Activated CD8-positive, alpha-beta T cell treated with anti-CD3 and anti-CD28 coated beads for 36 hours (primary cell): Measurements from ENCODE around the gene PROB1. TPM values are rescaled to one million over a fixed set of nuclear protein-coding genes. Genes with fewer than 3 reads are reported as not detected.

Experiments used
- ATAC-seq: fragments of 200-7000 bp; cut with Tn5 transposase; one replicate; pipeline ENCODE4 v1.10.0; 2021; ENCODE audit warnings: mild to moderate bottlenecking, moderate library complexity
- CTCF ChIA-PET: fragments of 350-600 bp; sonication (Branson Sonifier 250); formaldehyde crosslinking; loops from one replicate; lab custom pipeline; 2021; ENCODE audit warnings: antibody characterized with exemption; lab: Charles Lee
- POLR2A ChIA-PET: fragments of 350-600 bp; sonication (Branson Sonifier 250); formaldehyde crosslinking; loops from one replicate; lab custom pipeline; 2021; ENCODE audit warnings: antibody characterized with exemption; lab: Charles Lee
- DNase-seq: peaks from one replicate; pipeline ENCODE4 v3.0.0-alpha.2; 2020
- H3K27ac Mint-ChIP-seq: one replicate; pipeline ENCODE4 v1.8.0; 2021; ENCODE audit warnings: mild to moderate bottlenecking, mixed read lengths
- H3K27me3 Mint-ChIP-seq: one replicate; pipeline ENCODE4 v1.8.0; 2021; ENCODE audit warnings: mixed read lengths
- H3K36me3 Mint-ChIP-seq: one replicate; pipeline ENCODE4 v1.8.0; 2021; ENCODE audit warnings: low read depth, mixed read lengths
- H3K4me1 Mint-ChIP-seq: one replicate; pipeline ENCODE4 v1.8.0; 2021; ENCODE audit warnings: low read depth, mixed read lengths
- H3K4me3 Mint-ChIP-seq: one replicate; pipeline ENCODE4 v1.8.0; 2021; ENCODE audit warnings: mild to moderate bottlenecking, moderate library complexity, mixed read lengths
- H3K9me3 Mint-ChIP-seq: one replicate; pipeline ENCODE4 v1.8.0; 2021; ENCODE audit warnings: mixed read lengths
- intact Hi-C: fragments of 100-400 bp; cut with micrococcal nuclease; formaldehyde crosslinking; loops from one replicate; pipeline ENCODE4 v1.10.0; 2022
- total RNA-seq, 2 experiments: library from RNA; stranded (reverse); gene quantifications; one replicate each; pipeline ENCODE4 v1.2.3, GENCODE V29; 2021
- TF ChIP-seq, protein P1 (sequence below): fragments of 200-600 bp; IDR thresholded peaks from one replicate; pipeline ENCODE4 v1.8.0; 2022; ENCODE audit warnings: antibody characterized with exemption, mild to moderate bottlenecking

PROB1 gene
- total RNA-seq, 2 experiments from 2014 or later, result 3.9 to 4.1 TPM

DNA sequence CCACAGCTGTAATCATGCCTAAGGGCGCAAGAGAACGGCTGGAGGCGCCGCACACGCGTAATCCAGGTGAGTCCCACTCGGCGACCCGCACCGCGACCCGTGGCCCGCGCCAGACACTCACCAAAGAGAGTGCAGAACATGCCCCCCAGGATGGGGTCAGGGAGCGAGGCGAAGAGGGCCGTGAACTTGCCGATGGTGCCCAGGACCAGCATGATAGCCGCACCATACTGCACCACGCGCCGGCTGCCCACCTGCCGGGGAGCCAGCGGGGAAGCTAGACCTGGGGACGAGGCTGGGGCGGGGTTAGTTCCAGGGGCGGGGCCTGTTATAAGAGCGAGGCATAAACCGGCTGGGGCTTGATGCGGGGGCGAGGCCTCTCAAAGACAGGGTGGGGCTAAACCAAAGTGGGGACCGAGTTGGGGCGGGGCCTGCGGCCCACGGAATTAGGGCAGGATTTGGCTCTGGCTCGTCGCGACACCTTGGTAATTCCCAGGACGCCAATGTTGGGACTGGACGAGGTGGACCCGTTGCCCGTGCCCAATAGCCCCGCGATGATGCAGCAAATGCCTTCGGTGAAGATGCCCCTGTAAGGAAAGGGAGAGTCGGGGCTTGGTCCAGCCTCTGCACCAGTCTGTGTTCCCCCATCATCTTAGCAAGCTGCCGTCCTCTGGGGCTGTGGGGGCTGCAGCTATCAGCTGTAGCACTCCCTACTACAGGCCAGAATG, 16.6 kb downstream of the PROB1 start:
- ChIA-PET POLR2A (no interaction called here), CTCF (no interaction called here)
- TF ChIP-seq, protein P1, sequence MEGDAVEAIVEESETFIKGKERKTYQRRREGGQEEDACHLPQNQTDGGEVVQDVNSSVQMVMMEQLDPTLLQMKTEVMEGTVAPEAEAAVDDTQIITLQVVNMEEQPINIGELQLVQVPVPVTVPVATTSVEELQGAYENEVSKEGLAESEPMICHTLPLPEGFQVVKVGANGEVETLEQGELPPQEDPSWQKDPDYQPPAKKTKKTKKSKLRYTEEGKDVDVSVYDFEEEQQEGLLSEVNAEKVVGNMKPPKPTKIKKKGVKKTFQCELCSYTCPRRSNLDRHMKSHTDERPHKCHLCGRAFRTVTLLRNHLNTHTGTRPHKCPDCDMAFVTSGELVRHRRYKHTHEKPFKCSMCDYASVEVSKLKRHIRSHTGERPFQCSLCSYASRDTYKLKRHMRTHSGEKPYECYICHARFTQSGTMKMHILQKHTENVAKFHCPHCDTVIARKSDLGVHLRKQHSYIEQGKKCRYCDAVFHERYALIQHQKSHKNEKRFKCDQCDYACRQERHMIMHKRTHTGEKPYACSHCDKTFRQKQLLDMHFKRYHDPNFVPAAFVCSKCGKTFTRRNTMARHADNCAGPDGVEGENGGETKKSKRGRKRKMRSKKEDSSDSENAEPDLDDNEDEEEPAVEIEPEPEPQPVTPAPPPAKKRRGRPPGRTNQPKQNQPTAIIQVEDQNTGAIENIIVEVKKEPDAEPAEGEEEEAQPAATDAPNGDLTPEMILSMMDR, result no peak
- H3K27me3 Mint-ChIP-seq, result no peaks in the 10 kb centered on the region
- intact Hi-C loops, result no loop called here
- no peaks in the 10 kb centered on the region for H3K36me3 Mint-ChIP-seq
- H3K4me1 Mint-ChIP-seq, result no peaks in the 10 kb centered on the region
- no peak overlapping the region for H3K27ac Mint-ChIP-seq
- ATAC-seq (no peak), DNase-seq (no peak)
- H3K9me3 Mint-ChIP-seq, result no peaks in the 10 kb centered on the region
- no peak overlapping the region for H3K4me3 Mint-ChIP-seq

DNA sequence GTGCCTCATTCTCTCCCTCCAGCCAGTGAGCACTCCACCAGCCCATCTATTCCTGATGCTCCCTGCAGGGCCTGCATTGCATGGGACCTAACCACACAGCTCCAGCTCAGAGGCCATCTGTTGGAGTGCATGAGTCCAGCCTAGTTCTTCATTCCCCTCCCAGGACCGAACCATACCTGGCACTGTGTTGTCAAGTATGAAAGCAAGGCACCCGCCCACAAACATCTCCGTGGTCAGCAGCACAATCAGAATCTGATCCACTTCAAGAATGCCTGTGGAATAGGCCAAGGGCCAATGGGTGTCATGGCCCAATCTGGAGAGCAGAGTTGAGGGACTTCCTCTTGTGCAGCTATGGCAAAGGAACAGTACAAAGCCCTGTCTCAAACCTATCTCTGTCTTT, 17.7 kb downstream of the PROB1 start:
- CTCF ChIA-PET, result interaction anchor here (1.0 to 1.3 kb wide), 2 partner anchors 45 to 126 kb away, joined by 4 to 6 read pairs; no protein-coding TSS in a partner anchor
- POLR2A ChIA-PET, result interaction anchor here (0.6 kb wide), 1 partner anchor 36 kb away, joined by 3 read pairs; the partner anchor contains the start of gene PAIP2

DNA sequence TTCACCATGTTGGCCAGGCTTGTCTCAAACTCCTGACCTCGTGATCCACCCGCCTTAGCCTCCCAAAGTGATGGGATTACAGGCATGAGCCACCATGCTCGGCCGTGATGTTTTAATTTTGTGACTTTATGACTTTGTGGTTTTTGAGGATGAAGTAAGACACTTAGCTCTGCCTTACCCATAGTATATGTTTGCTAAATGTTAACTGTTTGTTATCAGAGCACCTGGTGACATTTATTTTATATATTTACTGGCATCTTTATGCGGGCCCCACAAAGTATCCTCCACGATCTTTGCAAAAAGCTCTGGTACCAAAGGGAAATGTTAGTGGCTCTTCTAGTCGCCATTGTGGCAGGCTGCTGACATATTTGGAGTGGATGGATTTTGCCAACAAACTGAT, 18.5 kb downstream of the PROB1 start:
- H3K27ac Mint-ChIP-seq, result no peak overlapping the region
- no peaks in the 10 kb centered on the region for H3K27me3 Mint-ChIP-seq
- DNase-seq, result no peak
- no peak for ATAC-seq
- peaks cover 9% of the 10 kb centered on the region for H3K4me1 Mint-ChIP-seq
- intact Hi-C loops, result no loop called here
- TF ChIP-seq, protein P1, result no peak
- no peaks in the 10 kb centered on the region for H3K9me3 Mint-ChIP-seq
- ChIA-PET POLR2A (no interaction called here), CTCF (interaction anchor here (1.0 to 1.3 kb wide), 2 partner anchors 46 to 126 kb away, joined by 4 to 6 read pairs; no protein-coding TSS in a partner anchor)
- H3K36me3 Mint-ChIP-seq, result peaks cover 5% of the 10 kb centered on the region
- H3K4me3 Mint-ChIP-seq, result no peak overlapping the region

More for the DNA sequence above, 17.7 kb downstream of the PROB1 start:
- no peak overlapping the region for H3K27ac Mint-ChIP-seq
- no peaks in the 10 kb centered on the region for H3K27me3 Mint-ChIP-seq
- H3K4me1 Mint-ChIP-seq, result peaks cover under 1% of the 10 kb centered on the region
- no peaks in the 10 kb centered on the region for H3K9me3 Mint-ChIP-seq
- ATAC-seq (no peak), DNase-seq (no peak)
- peaks cover under 1% of the 10 kb centered on the region for H3K36me3 Mint-ChIP-seq
- intact Hi-C loops, result no loop called here
- H3K4me3 Mint-ChIP-seq, result no peak overlapping the region
- TF ChIP-seq, protein P1, result no peak

DNA sequence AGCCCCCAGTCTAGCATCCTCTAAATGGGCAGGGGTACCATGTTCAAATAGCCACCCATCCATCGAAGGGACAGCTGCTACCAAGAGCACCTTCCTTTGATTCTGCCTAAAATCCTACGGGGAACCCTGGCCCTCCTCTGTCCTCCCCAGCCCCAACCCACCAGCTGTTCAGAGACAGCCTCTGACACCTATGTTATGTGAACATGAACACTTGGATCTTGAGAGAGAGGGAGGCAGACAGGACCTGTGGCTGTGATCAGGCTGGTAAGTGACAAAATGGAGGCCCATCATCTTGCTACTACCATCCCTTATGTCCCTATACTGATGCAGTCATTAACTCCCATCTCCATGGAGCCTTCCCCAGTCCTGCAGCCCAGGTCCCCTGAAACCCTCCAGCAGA, 20.0 kb downstream of the PROB1 start:
- ATAC-seq, result peak; percentile 25
- Mint-ChIP-seq H3K36me3 (peaks cover 8% of the 10 kb centered on the region), H3K4me1 (peaks cover 14% of the 10 kb centered on the region), H3K27me3 (no peaks in the 10 kb centered on the region), H3K4me3 (no peak overlapping the region), H3K27ac (no peak overlapping the region), H3K9me3 (no peaks in the 10 kb centered on the region)
- TF ChIP-seq, protein P1, result no peak
- intact Hi-C loops, result no loop called here
- ChIA-PET CTCF (interaction anchor here (0.8 to 1.3 kb wide), 3 partner anchors 12 to 265 kb away, joined by 3 to 6 read pairs (median 3); no protein-coding TSS in a partner anchor), POLR2A (interaction anchor here (0.8 to 1.2 kb wide), 2 partner anchors 10 to 13 kb away, joined by 3 read pairs; no protein-coding TSS in a partner anchor)
- DNase-seq, result no peak
